Progenitor cell of endocrine pancreas (in vitro differentiated cells): Measurements from ENCODE around the gene TRIM2. TPM values are rescaled to one million over a fixed set of nuclear protein-coding genes. Genes with fewer than 3 reads are reported as not detected.

Experiments
- DNase-seq: peaks from one replicate; pipeline ENCODE4 v3.0.0; 2021; ENCODE audit warnings: low spot score; ENCODE audit not compliant: unreplicated experiment
- H3K27ac Mint-ChIP-seq: 2 replicates; pipeline ENCODE4 v1.8.0; 2021; ENCODE audit warnings: mild to moderate bottlenecking, moderate library complexity, mixed read lengths
- H3K27me3 Mint-ChIP-seq: 2 replicates; pipeline ENCODE4 v1.8.0; 2021; ENCODE audit warnings: mixed read lengths
- H3K36me3 Mint-ChIP-seq: 2 replicates; pipeline ENCODE4 v1.8.0; 2022; ENCODE audit warnings: mixed read lengths; ENCODE audit not compliant: insufficient read depth
- H3K4me1 Mint-ChIP-seq: 2 replicates; pipeline ENCODE4 v1.8.0; 2021; ENCODE audit warnings: low read depth, mixed read lengths
- H3K4me3 Mint-ChIP-seq: 2 replicates; pipeline ENCODE4 v1.8.0; 2021; ENCODE audit warnings: low read depth, mild to moderate bottlenecking, moderate library complexity, mixed read lengths
- H3K9me3 Mint-ChIP-seq: 2 replicates; pipeline ENCODE4 v1.8.0; 2021; ENCODE audit warnings: low read depth, mixed read lengths
- total RNA-seq: library from RNA; stranded (reverse); gene quantifications from 2 replicates; pipeline ENCODE4 v1.2.1, GENCODE V29; 2021
- TF ChIP-seq, protein P1 (sequence below): fragments of 200-600 bp; sonication (generic); IDR thresholded peaks from one replicate; pipeline ENCODE4 v1.5.0; 2021; ENCODE audit warnings: antibody characterized with exemption, mild to moderate bottlenecking; ENCODE audit not compliant: unreplicated experiment

TRIM2 gene
- total RNA-seq, 1 donor from 2014 or later = 59.6 TPM

GRCh38 chr4:153255233-153255632, 51.0 kb downstream of the TRIM2 start:
- Mint-ChIP-seq H3K36me3 (no peaks in the 10 kb centered on the region), H3K4me1 (peaks cover 11% of the 10 kb centered on the region), H3K9me3 (no peaks in the 10 kb centered on the region), H3K4me3 (no peak overlapping the region), H3K27ac (no peak overlapping the region), H3K27me3 (no peaks in the 10 kb centered on the region)
- no peak for DNase-seq
- TF ChIP-seq, protein P1, sequence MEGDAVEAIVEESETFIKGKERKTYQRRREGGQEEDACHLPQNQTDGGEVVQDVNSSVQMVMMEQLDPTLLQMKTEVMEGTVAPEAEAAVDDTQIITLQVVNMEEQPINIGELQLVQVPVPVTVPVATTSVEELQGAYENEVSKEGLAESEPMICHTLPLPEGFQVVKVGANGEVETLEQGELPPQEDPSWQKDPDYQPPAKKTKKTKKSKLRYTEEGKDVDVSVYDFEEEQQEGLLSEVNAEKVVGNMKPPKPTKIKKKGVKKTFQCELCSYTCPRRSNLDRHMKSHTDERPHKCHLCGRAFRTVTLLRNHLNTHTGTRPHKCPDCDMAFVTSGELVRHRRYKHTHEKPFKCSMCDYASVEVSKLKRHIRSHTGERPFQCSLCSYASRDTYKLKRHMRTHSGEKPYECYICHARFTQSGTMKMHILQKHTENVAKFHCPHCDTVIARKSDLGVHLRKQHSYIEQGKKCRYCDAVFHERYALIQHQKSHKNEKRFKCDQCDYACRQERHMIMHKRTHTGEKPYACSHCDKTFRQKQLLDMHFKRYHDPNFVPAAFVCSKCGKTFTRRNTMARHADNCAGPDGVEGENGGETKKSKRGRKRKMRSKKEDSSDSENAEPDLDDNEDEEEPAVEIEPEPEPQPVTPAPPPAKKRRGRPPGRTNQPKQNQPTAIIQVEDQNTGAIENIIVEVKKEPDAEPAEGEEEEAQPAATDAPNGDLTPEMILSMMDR = no peak

DNA sequence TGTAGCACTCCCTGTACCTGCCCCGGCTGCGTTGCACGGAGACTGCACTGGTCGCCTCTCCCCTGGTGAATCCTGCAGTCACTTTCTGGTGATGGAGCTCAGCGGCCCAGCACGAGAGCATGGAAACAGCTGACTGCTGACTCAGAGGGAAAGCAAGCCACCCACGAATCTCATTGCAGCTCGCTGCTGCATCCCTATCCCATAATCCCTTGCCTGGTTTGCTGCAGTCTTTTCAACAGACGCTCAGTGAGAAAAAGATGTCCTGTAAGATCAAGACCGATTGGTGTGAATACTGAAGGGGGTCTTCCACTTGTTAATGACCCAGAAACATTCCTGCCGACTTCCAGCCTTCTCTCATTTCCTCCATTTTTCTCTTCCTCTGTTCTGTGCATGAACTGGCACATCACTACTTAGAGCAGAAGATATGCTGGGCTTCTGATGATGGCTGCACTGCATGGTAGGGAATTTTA, 52.9 kb downstream of the TRIM2 start:
- Mint-ChIP-seq H3K27me3 (no peaks in the 10 kb centered on the region), H3K36me3 (peaks cover 8% of the 10 kb centered on the region), H3K9me3 (peaks cover 2% of the 10 kb centered on the region), H3K4me3 (no peak overlapping the region), H3K27ac (no peak overlapping the region), H3K4me1 (peaks cover 3% of the 10 kb centered on the region)
- TF ChIP-seq, protein P1 = no peak
- no peak for DNase-seq

- TF ChIP-seq, protein P1 = no peak
- Mint-ChIP-seq H3K36me3 (peaks cover 8% of the 10 kb centered on the region), H3K4me3 (no peak overlapping the region), H3K27me3 (no peaks in the 10 kb centered on the region), H3K9me3 (peaks cover 2% of the 10 kb centered on the region), H3K4me1 (peaks cover 3% of the 10 kb centered on the region), H3K27ac (no peak overlapping the region)
- DNase-seq = no peak
Measured at GRCh38 chr4:153257991-153258390, 53.7 kb downstream of the TRIM2 start.

- H3K4me1 Mint-ChIP-seq = peaks cover 3% of the 10 kb centered on the region
- peaks cover 2% of the 10 kb centered on the region for H3K9me3 Mint-ChIP-seq
- DNase-seq = no peak
- TF ChIP-seq, protein P1 = no peak
- H3K27me3 Mint-ChIP-seq = no peaks in the 10 kb centered on the region
- H3K4me3 Mint-ChIP-seq = no peak overlapping the region
- no peak overlapping the region for H3K27ac Mint-ChIP-seq
- H3K36me3 Mint-ChIP-seq = peaks cover 8% of the 10 kb centered on the region
Measured at GRCh38 chr4:153258750-153259149, 54.5 kb downstream of the TRIM2 start.

- H3K9me3 Mint-ChIP-seq = peaks cover 2% of the 10 kb centered on the region
- H3K4me1 Mint-ChIP-seq = peaks cover 3% of the 10 kb centered on the region
Measured at GRCh38 chr4:153259661-153260060, 55.4 kb downstream of the TRIM2 start.

More at GRCh38 chr4:153259661-153260060, 55.4 kb downstream of the TRIM2 start:
- Mint-ChIP-seq H3K27ac (no peak overlapping the region), H3K4me3 (no peak overlapping the region), H3K36me3 (peaks cover 8% of the 10 kb centered on the region), H3K27me3 (no peaks in the 10 kb centered on the region)
- DNase-seq = no peak
- TF ChIP-seq, protein P1 = no peak
